ENCODE results near the gene DOK6.
A peak's percentile ranks its signal among the peaks of the same experiment; 100 is the strongest.

The DOK6 gene

DNA sequence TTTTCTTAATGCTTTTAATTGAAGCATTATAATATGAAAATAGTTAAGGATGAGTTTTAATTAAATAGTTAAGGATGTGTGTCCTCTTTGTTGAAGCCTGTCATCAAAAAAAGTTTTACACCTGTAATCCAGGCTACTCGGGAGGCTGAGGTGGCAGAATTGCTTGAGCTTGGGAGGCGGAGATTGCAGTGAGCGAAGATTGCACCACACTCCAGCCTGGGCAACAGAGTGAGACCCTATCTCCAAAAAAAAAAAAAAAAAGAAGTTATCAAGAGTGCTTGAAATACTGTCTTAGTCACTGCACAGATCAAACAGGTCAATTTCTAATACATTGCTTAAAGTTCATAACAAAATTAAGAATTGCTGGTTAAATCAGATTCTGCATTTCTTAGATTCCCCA is 353.4 kb downstream of the DOK6 start:
- H3K9ac ChIP-seq (ENCODE audit: low read length), result no peak overlapping the region
- H3K79me1 ChIP-seq (replicated peaks; ENCODE audit: low read length, poor library complexity, severe bottlenecking), result no peaks in the 10 kb centered on the region
- no peak overlapping the region for H3K4me2 ChIP-seq (ENCODE audit: low read length, poor library complexity, severe bottlenecking)
- no peak overlapping the region for H2BK120ac ChIP-seq (ENCODE audit: low read depth, low read length)
- no peak overlapping the region for H2BK15ac ChIP-seq (ENCODE audit: low read depth, poor library complexity, severe bottlenecking)
- H3K18ac ChIP-seq (ENCODE audit: low read depth in 1 of 2, low read length in 2 of 2), result no peak overlapping the region
- H2BK5ac ChIP-seq (ENCODE audit: low read depth, low read length, poor library complexity, severe bottlenecking), result no peak overlapping the region
- H4K8ac ChIP-seq (ENCODE audit: low read length), result no peak overlapping the region
- H3K9me3 ChIP-seq (ENCODE audit: control insufficient read depth, low read length), result no peaks in the 10 kb centered on the region
- H3K14ac ChIP-seq (ENCODE audit: low read length in 2 of 2), result no peak overlapping the region
- H2AK5ac ChIP-seq (ENCODE audit: low read length, severe bottlenecking), result no peak overlapping the region
- 100% methylated on average over 1 of the region's 3 CpGs for WGBS
- H3K36me3 ChIP-seq (ENCODE audit: control insufficient read depth in 1 of 2, insufficient read depth in 2 of 2, low read depth in 1 of 2, low read length in 2 of 2), result no peaks in the 10 kb centered on the region
- no peak overlapping the region for H3K4ac ChIP-seq (ENCODE audit: low read depth in 1 of 2, low read length in 2 of 2)
- no peak overlapping the region for H2BK12ac ChIP-seq (ENCODE audit: low read length in 2 of 2)
- no peaks in the 10 kb centered on the region for H3K27me3 ChIP-seq (ENCODE audit: control insufficient read depth in 1 of 2, insufficient read depth in 1 of 2, low read length in 2 of 2)
- no peak overlapping the region for H3K27ac ChIP-seq (ENCODE audit: low read length, poor library complexity, severe bottlenecking)
- no peaks in the 10 kb centered on the region for H3K4me1 ChIP-seq (ENCODE audit: control insufficient read depth, insufficient read depth, low read depth, low read length)
- H3K23ac ChIP-seq (ENCODE audit: low read length in 2 of 2), result no peak overlapping the region
- no peak overlapping the region for H4K91ac ChIP-seq (ENCODE audit: low read length)
- no peak overlapping the region for H2AFZ ChIP-seq (ENCODE audit: low read depth, low read length)
- DNase-seq, result no peak
- no peak overlapping the region for H3K4me3 ChIP-seq (ENCODE audit: insufficient read depth in 1 of 2, low read depth in 1 of 2, low read length in 2 of 2)

DNA sequence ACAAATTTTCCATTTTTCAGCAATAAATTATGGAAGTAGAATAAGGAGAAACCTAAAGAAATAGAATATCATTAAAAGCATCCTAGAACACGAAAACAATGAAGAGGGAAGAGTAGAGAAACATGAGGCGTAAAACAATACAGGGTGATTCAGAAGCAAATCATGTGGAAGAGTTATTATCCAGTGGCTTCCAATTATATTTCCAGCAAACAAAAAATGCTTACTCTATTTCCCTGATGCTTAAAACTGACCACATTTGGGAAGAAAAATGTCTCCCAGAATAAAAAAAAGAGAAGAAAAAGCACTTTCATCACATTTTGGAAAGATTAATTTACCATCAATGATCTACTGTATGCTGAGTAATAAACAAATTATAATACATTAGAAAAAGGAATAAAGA is 354.4 kb downstream of the DOK6 start:
- Histone ChIP-seq H3K9ac (ENCODE audit: low read length) (no peak overlapping the region), H3K18ac (ENCODE audit: low read depth in 1 of 2, low read length in 2 of 2) (no peak overlapping the region), H2AFZ (ENCODE audit: low read depth, low read length) (no peak overlapping the region), H4K91ac (ENCODE audit: low read length) (no peak overlapping the region), H3K4ac (ENCODE audit: low read depth in 1 of 2, low read length in 2 of 2) (no peak overlapping the region), H4K8ac (ENCODE audit: low read length) (no peak overlapping the region), H3K27ac (ENCODE audit: low read length, poor library complexity, severe bottlenecking) (no peak overlapping the region), H3K27me3 (ENCODE audit: control insufficient read depth in 1 of 2, insufficient read depth in 1 of 2, low read length in 2 of 2) (no peaks in the 10 kb centered on the region), H3K79me1 (replicated peaks; ENCODE audit: low read length, poor library complexity, severe bottlenecking) (no peaks in the 10 kb centered on the region), H3K9me3 (ENCODE audit: control insufficient read depth, low read length) (no peaks in the 10 kb centered on the region), H3K4me3 (ENCODE audit: insufficient read depth in 1 of 2, low read depth in 1 of 2, low read length in 2 of 2) (no peak overlapping the region), H3K23ac (ENCODE audit: low read length in 2 of 2) (no peak overlapping the region), H2BK5ac (ENCODE audit: low read depth, low read length, poor library complexity, severe bottlenecking) (no peak overlapping the region), H3K4me2 (ENCODE audit: low read length, poor library complexity, severe bottlenecking) (no peak overlapping the region), H3K14ac (ENCODE audit: low read length in 2 of 2) (no peak overlapping the region), H3K4me1 (ENCODE audit: control insufficient read depth, insufficient read depth, low read depth, low read length) (no peaks in the 10 kb centered on the region), H2BK15ac (ENCODE audit: low read depth, poor library complexity, severe bottlenecking) (no peak overlapping the region), H3K36me3 (ENCODE audit: control insufficient read depth in 1 of 2, insufficient read depth in 2 of 2, low read depth in 1 of 2, low read length in 2 of 2) (no peaks in the 10 kb centered on the region), H2BK12ac (ENCODE audit: low read length in 2 of 2) (no peak overlapping the region), H2AK5ac (ENCODE audit: low read length, severe bottlenecking) (no peak overlapping the region), H2BK120ac (ENCODE audit: low read depth, low read length) (no peak overlapping the region)
- DNase-seq, result no peak
- no CpG with 5 or more reads among the region's 2 CpGs for WGBS

DNA sequence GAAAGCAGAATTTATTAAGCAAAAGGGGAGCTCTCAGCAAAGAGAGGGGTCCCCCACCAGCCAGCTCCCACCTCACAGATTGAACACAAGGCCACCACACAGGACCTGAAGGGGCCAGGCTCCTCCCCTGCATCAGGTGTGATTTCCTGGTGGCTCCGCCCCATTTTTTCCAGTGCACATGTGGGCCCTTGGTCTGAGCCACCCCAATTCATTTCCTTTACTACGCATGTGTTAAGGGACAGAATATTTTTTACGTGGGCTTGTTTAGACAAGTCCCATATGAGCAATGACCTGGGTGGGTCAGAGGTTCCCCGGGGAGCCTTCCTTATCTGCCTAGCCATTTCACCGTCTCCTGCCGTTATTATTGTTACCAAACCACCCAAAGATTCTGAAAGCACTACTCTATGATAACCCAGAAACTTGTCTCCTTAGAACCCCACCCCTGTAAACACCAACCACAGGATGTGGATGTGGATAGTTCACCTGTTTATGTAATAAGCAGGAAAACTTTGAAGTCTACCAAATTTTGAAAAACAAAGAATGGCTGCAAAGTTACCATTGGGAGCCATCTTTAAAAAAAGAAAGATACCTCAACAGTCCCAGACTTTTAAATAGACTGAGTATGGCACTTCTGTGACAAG is 355.3 kb downstream of the DOK6 start:
- Histone ChIP-seq H3K27me3 (ENCODE audit: control insufficient read depth in 1 of 2, insufficient read depth in 1 of 2, low read length in 2 of 2) (no peaks in the 10 kb centered on the region), H3K9me3 (ENCODE audit: control insufficient read depth, low read length) (no peaks in the 10 kb centered on the region), H3K4ac (ENCODE audit: low read depth in 1 of 2, low read length in 2 of 2) (no peak overlapping the region), H2AFZ (ENCODE audit: low read depth, low read length) (no peak overlapping the region), H3K4me1 (ENCODE audit: control insufficient read depth, insufficient read depth, low read depth, low read length) (no peaks in the 10 kb centered on the region), H2BK12ac (ENCODE audit: low read length in 2 of 2) (no peak overlapping the region), H3K27ac (ENCODE audit: low read length, poor library complexity, severe bottlenecking) (no peak overlapping the region), H3K36me3 (ENCODE audit: control insufficient read depth in 1 of 2, insufficient read depth in 2 of 2, low read depth in 1 of 2, low read length in 2 of 2) (no peaks in the 10 kb centered on the region), H2AK5ac (ENCODE audit: low read length, severe bottlenecking) (no peak overlapping the region), H3K14ac (ENCODE audit: low read length in 2 of 2) (no peak overlapping the region), H4K91ac (ENCODE audit: low read length) (no peak overlapping the region), H2BK120ac (ENCODE audit: low read depth, low read length) (no peak overlapping the region), H2BK5ac (ENCODE audit: low read depth, low read length, poor library complexity, severe bottlenecking) (no peak overlapping the region), H3K18ac (ENCODE audit: low read depth in 1 of 2, low read length in 2 of 2) (no peak overlapping the region), H2BK15ac (ENCODE audit: low read depth, poor library complexity, severe bottlenecking) (no peak overlapping the region), H3K9ac (ENCODE audit: low read length) (no peak overlapping the region), H3K4me2 (ENCODE audit: low read length, poor library complexity, severe bottlenecking) (no peak overlapping the region), H3K79me1 (replicated peaks; ENCODE audit: low read length, poor library complexity, severe bottlenecking) (no peaks in the 10 kb centered on the region), H4K8ac (ENCODE audit: low read length) (no peak overlapping the region), H3K4me3 (ENCODE audit: insufficient read depth in 1 of 2, low read depth in 1 of 2, low read length in 2 of 2) (no peak overlapping the region), H3K23ac (ENCODE audit: low read length in 2 of 2) (no peak overlapping the region)
- WGBS, result 91% methylated on average over 5 of the region's 6 CpGs
- no peak for DNase-seq

DNA sequence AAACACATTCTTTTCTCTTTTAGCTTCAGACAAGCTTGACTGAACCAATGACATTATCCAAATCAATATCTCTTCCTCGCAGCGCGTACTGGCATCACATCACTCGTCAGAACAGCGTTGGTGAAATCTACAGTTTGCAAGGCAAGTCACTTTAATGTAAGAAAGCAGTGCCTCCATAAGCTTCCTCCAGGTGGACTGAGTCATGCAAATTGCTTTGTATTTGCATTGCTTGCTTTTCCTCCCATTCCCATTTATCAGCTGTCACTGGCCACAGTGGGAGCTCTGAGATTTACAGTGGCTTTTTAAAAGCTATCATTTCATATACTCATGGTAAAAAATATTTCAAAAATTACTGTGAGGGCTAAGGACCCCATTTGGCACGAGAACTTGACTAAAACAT is 357.0 kb downstream of the DOK6 start:
- Histone ChIP-seq H3K79me1 (replicated peaks; ENCODE audit: low read length, poor library complexity, severe bottlenecking) (no peaks in the 10 kb centered on the region), H3K9me3 (ENCODE audit: control insufficient read depth, low read length) (no peaks in the 10 kb centered on the region), H2BK12ac (ENCODE audit: low read length in 2 of 2) (no peak overlapping the region), H2BK15ac (ENCODE audit: low read depth, poor library complexity, severe bottlenecking) (no peak overlapping the region), H3K4me2 (ENCODE audit: low read length, poor library complexity, severe bottlenecking) (no peak overlapping the region), H3K4ac (ENCODE audit: low read depth in 1 of 2, low read length in 2 of 2) (no peak overlapping the region), H2BK120ac (ENCODE audit: low read depth, low read length) (no peak overlapping the region), H3K9ac (ENCODE audit: low read length) (peak overlapping the region; percentile 82), H2AK5ac (ENCODE audit: low read length, severe bottlenecking) (no peak overlapping the region), H3K4me1 (ENCODE audit: control insufficient read depth, insufficient read depth, low read depth, low read length) (no peaks in the 10 kb centered on the region), H3K18ac (ENCODE audit: low read depth in 1 of 2, low read length in 2 of 2) (no peak overlapping the region), H3K14ac (ENCODE audit: low read length in 2 of 2) (no peak overlapping the region), H2BK5ac (ENCODE audit: low read depth, low read length, poor library complexity, severe bottlenecking) (no peak overlapping the region), H4K91ac (ENCODE audit: low read length) (no peak overlapping the region), H3K27me3 (ENCODE audit: control insufficient read depth in 1 of 2, insufficient read depth in 1 of 2, low read length in 2 of 2) (no peaks in the 10 kb centered on the region), H4K8ac (ENCODE audit: low read length) (no peak overlapping the region), H3K23ac (ENCODE audit: low read length in 2 of 2) (no peak overlapping the region), H3K27ac (ENCODE audit: low read length, poor library complexity, severe bottlenecking) (no peak overlapping the region), H3K36me3 (ENCODE audit: control insufficient read depth in 1 of 2, insufficient read depth in 2 of 2, low read depth in 1 of 2, low read length in 2 of 2) (no peaks in the 10 kb centered on the region), H3K4me3 (ENCODE audit: insufficient read depth in 1 of 2, low read depth in 1 of 2, low read length in 2 of 2) (no peak overlapping the region), H2AFZ (ENCODE audit: low read depth, low read length) (no peak overlapping the region)
- DNase-seq, result no peak
- WGBS, result 59% methylated on average over 5 of the region's 6 CpGs
